BE2C (cell line): ENCODE data around the gene CCAR1.
"Not testable (repeated sequence)": the region's sequence is repeated elsewhere in the genome, so short reads cannot be mapped to it uniquely, and the experiment has no call there.

ENCODE experiments used
- DNase-seq: peaks from one replicate; pipeline ENCODE4 v3.0.0-alpha.2; 2020
- H3K27me3 ChIP-seq: fragments of 250-450 bp; sonication (Bioruptor Pico); 2 replicates; pipeline ENCODE4 v1.5.1; 2020; ENCODE audit warnings: mild to moderate bottlenecking
- H3K36me3 ChIP-seq: fragments of 250-450 bp; sonication (Bioruptor Pico); 2 replicates; pipeline ENCODE4 v1.5.1; 2020; ENCODE audit warnings: mild to moderate bottlenecking
- H3K4me1 ChIP-seq: fragments of 250-450 bp; sonication (Bioruptor Pico); 2 replicates; pipeline ENCODE4 v1.5.1; 2020
- H3K4me3 ChIP-seq: 2 replicates; pipeline ENCODE4 v1.5.1; 2011; ENCODE audit warnings: low read depth, low read length
- H3K9me3 ChIP-seq: fragments of 250-450 bp; sonication (Bioruptor Pico); 2 replicates; pipeline ENCODE4 v1.5.1; 2020
- TF ChIP-seq, protein P1 (sequence below): IDR thresholded peaks from 2 replicates; pipeline ENCODE4 v1.5.1; 2012; ENCODE audit warnings: mild to moderate bottlenecking, low read depth, low read length

CCAR1 gene

DNA sequence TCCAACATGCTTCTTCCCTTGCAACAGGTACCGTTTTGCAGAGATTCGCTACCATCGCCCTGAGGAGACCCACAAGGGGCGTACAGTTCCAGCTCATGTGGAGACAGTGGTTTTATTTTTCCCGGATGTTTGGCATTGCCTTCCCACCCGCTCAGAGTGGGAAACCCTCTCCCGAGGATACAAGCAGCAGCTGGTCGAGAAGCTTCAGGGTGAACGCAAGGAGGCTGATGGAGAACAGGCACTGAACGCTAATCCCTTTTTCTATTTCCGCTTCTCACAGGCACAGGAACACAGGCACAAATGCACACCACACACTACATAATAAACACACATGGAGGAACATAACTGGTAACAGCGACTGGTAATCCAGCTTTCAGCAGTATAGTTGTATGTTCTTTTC lies 35.2 kb downstream of the CCAR1 start:
- Histone ChIP-seq H3K36me3 (peaks cover 89% of the 10 kb centered on the region), H3K4me1 (no peaks in the 10 kb centered on the region)
- TF ChIP-seq, protein P1, sequence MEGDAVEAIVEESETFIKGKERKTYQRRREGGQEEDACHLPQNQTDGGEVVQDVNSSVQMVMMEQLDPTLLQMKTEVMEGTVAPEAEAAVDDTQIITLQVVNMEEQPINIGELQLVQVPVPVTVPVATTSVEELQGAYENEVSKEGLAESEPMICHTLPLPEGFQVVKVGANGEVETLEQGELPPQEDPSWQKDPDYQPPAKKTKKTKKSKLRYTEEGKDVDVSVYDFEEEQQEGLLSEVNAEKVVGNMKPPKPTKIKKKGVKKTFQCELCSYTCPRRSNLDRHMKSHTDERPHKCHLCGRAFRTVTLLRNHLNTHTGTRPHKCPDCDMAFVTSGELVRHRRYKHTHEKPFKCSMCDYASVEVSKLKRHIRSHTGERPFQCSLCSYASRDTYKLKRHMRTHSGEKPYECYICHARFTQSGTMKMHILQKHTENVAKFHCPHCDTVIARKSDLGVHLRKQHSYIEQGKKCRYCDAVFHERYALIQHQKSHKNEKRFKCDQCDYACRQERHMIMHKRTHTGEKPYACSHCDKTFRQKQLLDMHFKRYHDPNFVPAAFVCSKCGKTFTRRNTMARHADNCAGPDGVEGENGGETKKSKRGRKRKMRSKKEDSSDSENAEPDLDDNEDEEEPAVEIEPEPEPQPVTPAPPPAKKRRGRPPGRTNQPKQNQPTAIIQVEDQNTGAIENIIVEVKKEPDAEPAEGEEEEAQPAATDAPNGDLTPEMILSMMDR, result no peak

DNA sequence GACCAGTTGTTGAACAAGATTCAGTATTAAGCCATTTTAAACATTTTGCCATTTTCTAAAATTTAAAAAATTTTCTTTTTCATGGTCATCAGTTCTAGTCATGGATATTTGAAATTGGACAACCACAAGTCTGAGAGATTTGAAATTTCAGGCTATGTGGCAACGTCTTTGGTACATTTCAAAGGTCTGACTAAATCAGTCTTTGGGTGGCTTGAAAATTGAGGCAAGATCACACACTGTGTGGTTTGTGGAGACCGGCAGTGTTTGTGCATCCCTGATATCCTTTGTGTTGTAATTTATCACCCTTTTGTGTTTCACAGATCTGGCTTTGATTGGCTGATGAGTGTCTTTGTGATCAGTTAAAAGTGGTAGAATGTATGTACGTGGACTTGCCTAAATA lies 35.7 kb downstream of the CCAR1 start:
- Histone ChIP-seq H3K36me3 (peaks cover 90% of the 10 kb centered on the region), H3K9me3 (no peaks in the 10 kb centered on the region), H3K27me3 (no peaks in the 10 kb centered on the region), H3K4me1 (no peaks in the 10 kb centered on the region), H3K4me3 (no peak overlapping the region)
- DNase-seq, result no peak
- TF ChIP-seq, protein P1, result no peak

More for the DNA sequence above, 35.2 kb downstream of the CCAR1 start:
- H3K9me3 ChIP-seq, result no peaks in the 10 kb centered on the region
- H3K4me3 ChIP-seq, result no peak overlapping the region
- no peak for DNase-seq
- H3K27me3 ChIP-seq, result no peaks in the 10 kb centered on the region

DNA sequence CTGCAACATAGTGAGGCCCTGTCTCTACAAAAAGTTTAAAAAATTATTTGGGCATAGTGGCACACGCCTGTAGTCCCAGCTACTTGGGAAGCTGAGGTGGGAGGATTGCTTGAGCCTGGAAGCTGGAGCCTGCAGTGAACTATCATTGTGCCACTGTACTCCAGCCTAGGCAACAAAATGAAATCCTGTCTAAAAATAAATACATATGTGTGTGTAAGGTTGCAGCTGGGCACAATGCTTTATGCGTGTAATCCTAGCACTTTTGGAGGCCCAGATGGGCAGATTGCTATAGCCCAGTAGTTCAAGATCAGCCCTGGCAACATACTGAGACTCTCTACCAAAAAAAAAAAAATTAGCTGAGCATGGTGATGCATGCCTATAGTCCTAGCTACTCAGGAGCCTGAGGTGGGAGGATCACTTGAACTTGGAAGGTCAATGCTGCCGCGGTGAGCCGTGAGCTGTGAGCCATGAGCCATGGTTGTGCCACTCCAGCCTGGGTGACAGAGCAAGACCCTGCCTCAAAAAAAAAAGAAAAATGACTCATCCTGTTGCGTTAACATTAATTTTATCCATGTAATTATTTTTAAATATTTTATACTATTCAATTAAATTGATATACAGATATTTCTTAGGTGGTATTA lies 38.3 kb downstream of the CCAR1 start:
- Histone ChIP-seq H3K36me3 (peaks cover 81% of the 10 kb centered on the region), H3K27me3 (no peaks in the 10 kb centered on the region), H3K4me1 (no peaks in the 10 kb centered on the region), H3K9me3 (no peaks in the 10 kb centered on the region), H3K4me3 (no peak overlapping the region)
- TF ChIP-seq, protein P1, result no peak
- no peak for DNase-seq

- Histone ChIP-seq H3K36me3 (peaks cover 81% of the 10 kb centered on the region), H3K27me3 (no peaks in the 10 kb centered on the region), H3K9me3 (no peaks in the 10 kb centered on the region), H3K4me3 (no peak overlapping the region), H3K4me1 (no peaks in the 10 kb centered on the region)
- TF ChIP-seq, protein P1, result no peak
- no peak for DNase-seq
Measured at GRCh38 chr10:68759967-68760366, 38.9 kb downstream of the CCAR1 start.

DNA sequence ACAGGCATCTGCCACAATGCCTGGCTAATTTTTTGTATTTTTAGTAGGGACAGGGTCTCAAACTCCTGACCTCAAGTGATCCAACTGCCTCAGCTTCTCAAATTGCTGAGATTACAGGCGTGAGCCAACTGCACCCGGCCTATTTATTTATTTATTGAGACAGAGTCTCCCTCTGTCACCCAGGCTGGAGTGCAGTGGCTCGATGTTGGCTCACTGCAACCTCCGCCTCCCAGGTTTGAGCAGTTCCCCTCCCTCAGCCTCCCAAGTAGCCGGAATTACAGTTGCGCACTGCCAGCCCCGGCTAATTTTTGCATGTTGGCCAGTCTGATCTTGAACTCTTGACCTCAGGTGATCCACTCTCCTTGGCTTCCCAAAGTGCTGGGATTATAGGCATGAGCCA lies 46.4 kb downstream of the CCAR1 start:
- not testable (repeated sequence) for DNase-seq, H3K9me3 ChIP-seq, H3K27me3 ChIP-seq, H3K4me1 ChIP-seq, H3K4me3 ChIP-seq
- peaks cover 91% of the 10 kb centered on the region for H3K36me3 ChIP-seq

GRCh38 chr10:68781613-68782574 lies 60.9 kb downstream of the CCAR1 start:
- DNase-seq, result no peak
- Histone ChIP-seq H3K9me3 (no peaks in the 10 kb centered on the region), H3K4me1 (no peaks in the 10 kb centered on the region), H3K36me3 (peaks cover 78% of the 10 kb centered on the region), H3K4me3 (no peak overlapping the region), H3K27me3 (no peaks in the 10 kb centered on the region)
- TF ChIP-seq, protein P1, result no peak
